NCI-H2107 treated with DMSO at 0.1 percent for 48 hours (cell line): ENCODE results near the gene MAP1LC3B.

Source experiments
- DNase-seq: peaks from one replicate; lab custom pipeline; 2025; ENCODE audit not compliant: unreplicated experiment; lab: John Stamatoyannopoulos, UW

The MAP1LC3B gene

GRCh38 chr16:87391950-87392820, at the start of gene MAP1LC3B:
Gene MAP1LC3B (plus strand): TSS chr16:87392336. CDS start chr16:87392428, 92 bp downstream.
- peak; percentile 69 for DNase-seq

- no peak for DNase-seq
These were observed 49.6 kb upstream of the MAP1LC3B start for GRCh38 chr16:87342504-87342903.

DNA sequence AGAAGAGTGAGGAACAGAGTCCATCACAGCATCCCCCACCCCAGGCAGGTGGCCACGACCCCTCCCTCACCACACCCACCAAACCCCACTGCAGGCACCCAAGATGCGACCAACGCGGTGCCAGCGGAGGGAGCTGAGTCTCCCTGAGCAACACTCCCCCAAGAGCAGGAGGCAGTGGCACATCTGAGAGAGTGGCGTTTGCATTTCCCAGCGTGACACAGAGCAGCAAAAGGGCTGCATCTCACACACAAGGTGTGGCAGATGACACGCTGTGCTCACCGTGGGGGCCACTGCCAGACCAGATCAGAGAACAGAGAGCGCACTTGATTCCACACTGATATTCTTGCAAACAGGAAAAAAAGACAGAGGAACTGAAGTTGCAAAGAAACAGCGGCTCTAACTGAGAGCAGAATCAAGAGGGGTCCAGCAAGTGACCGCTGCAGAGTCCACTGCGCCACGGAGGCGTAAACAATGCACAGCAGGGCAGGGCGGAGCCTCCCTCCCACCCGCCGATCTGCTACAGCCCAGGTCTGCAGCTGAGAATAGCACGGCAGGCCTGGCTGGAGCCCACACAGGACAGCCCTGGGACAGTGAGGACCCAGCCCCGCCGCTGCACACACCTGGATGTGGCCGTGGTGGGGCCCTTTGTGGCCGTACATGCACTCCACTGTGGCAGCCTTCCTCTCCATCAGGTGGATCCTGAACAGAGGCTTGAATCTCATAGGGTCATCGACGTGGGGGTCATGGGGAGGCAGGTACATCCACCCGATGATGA, 49.0 kb upstream of the MAP1LC3B start:
- no peak for DNase-seq

GRCh38 chr16:87343753-87344050, 48.4 kb upstream of the MAP1LC3B start:
- DNase-seq, result no peak

GRCh38 chr16:87344165-87344930, 47.8 kb upstream of the MAP1LC3B start:
- no peak for DNase-seq

DNA sequence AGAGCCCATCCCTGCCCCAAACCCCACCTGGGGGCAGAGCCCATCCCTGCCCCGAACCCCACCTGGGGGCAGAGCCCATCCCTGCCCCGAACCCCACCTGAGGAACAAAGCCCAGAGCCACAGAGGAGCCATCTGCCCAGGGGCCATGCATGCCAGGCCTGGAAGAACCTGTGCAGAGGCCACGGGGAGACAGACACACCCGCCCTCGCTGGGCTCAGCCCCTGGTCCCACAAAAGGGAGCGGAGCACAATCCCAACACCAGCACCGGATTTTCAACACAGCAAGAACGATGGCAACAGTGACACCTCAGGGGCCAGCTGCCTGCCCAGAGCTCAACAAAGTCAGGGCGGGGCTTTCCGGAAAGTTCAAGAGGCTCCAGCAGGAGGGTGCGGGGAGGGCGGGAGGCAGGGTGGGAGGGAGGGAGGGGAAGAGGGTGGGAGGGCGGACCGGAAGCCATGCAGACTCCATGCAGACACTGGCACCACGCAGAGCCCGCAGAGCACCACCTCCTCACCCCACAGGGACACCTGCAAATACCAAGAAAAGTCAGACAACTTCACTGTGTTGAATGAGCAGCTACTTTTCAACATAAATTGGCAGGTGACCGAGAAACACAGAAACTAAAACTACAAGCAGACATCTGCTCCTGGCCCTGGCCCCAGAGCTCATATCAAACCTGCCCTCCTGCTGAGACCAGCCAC, 47.1 kb upstream of the MAP1LC3B start:
- peak; percentile 27 for DNase-seq

- no peak for DNase-seq
These were observed 46.3 kb upstream of the MAP1LC3B start for GRCh38 chr16:87345726-87346424.

DNA sequence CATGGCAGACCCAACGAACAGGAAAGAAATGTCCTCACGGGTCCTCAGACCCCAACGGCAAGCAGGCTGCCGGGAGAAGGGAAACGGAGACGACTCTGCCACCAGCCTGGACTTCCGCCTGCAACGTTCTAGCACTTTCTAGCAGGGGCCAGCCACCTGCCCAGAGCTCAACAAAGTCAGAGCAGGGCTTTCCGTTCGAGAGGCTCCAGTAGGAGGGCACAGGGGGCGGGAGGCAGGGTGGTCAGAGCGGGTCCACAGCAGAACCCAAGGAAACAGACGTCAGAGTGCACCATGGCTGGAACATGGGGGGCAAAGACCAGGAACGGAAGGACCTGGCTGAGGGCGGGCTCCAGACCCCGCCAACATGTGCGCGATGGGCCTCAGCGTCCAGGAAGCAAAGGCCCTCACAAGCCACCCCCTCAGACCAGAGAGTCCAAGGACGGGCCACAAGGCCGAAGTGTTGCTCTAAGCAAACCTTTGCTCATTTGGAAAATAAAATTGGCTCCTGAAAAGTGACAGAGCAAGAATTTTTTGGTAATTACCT, 45.5 kb upstream of the MAP1LC3B start:
- no peak for DNase-seq

DNA sequence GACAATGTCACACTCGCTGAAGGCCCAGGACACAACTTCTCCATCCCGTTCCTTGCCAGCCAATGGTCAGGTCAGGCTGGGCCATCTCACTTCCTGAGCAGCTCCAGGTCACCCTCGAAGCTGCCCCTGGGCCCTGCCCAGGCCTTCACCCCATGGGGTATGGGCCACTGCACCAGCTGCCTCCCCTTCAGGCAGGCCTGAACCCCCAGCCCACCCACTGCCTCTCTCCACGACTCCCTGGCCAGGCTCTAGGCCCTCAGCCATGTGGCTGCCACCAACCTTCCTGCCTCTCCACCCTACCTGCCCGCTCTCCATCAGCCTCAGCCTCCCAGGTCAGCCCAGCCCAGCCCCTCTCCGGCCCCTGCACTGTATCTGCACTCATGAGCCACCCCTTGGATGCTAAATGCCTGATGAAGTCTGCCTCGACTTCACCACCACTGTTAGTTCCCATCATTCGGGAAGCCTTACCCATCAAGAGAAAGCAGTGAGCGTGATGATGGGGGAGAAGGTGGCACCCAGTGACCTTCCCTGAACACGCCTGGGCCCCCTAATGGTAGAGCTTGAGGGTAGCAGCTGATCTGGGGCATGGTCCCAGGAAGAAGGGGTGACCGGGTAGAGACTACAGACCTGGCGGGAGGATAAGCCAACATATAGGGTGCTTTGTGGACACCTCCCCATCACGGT, 44.1 kb upstream of the MAP1LC3B start:
- DNase-seq, result no peak

DNA sequence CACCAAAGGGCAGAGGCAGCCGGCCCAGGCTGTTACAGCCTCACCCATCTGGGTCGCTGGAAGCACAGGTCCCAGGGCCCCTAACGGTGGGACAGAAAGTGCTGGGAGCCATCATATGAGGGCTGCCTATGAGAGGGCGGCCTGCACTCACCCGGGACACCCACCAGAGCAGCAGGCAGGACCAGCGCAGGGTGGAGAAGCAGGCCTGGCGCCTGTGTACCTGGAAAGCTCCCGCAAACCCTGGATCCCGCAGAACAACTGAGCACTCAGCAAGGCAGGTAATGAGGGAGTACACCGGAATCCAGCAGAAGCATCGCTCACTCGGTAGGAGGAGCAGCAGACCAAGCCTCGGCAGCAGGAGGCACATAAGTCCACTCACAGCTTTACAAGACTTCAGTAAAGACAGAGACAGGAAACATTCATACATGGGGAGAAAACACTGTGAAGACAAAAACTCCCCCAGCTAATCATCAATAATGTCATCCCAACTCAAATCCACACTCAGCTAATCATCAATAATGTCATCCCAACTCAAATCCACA, 43.4 kb upstream of the MAP1LC3B start:
- DNase-seq, result no peak

- DNase-seq, result no peak
These were observed 42.1 kb upstream of the MAP1LC3B start for GRCh38 chr16:87350031-87350430.

GRCh38 chr16:87350681-87351319, 41.3 kb upstream of the MAP1LC3B start:
- no peak for DNase-seq

- no peak for DNase-seq
These were observed 40.8 kb upstream of the MAP1LC3B start for GRCh38 chr16:87351320-87351698.

- no peak for DNase-seq
These were observed 39.3 kb upstream of the MAP1LC3B start for GRCh38 chr16:87352818-87353217.

GRCh38 chr16:87353613-87354012, 38.5 kb upstream of the MAP1LC3B start:
- no peak for DNase-seq

- no peak for DNase-seq
These were observed 35.7 kb upstream of the MAP1LC3B start for GRCh38 chr16:87356491-87356853.

DNA sequence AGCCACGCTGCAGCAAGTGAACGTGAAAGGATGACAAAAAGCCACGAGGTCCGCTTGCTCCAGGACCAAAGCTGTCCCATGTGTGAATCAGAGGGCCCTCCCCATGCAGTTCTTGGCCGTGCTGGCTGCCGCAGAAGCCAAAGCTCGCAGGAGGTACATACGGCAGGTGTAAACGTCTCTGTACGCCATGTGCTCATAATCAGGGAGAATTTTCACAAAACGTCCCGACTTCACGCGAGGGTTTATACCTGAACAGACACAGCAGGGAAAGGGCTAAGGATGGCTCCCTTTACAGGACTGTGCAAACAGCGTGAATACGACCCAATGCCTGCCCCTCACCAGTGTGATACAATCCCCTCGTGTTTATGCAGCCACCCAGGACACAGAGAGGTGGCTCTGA, 33.9 kb upstream of the MAP1LC3B start:
- DNase-seq, result no peak

DNA sequence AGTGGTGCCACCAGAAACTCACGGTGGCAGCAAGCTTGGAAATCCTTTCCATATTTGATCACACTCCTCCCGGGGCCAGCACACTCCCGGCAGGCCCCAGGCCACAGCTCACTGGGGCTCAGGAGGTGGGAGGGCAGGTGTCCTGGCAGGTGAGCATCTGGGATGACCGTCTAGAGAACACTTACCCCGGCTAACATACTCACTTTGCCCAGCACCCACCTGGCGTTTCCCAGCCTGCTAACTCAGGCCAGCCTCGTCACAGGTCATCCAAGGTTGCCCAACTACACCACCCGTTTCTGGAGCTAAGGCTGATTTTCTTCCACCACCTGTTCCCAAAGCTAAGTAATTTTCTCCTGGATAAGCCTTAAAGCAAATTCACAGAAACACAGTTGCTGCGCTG, 33.4 kb upstream of the MAP1LC3B start:
- no peak for DNase-seq

DNA sequence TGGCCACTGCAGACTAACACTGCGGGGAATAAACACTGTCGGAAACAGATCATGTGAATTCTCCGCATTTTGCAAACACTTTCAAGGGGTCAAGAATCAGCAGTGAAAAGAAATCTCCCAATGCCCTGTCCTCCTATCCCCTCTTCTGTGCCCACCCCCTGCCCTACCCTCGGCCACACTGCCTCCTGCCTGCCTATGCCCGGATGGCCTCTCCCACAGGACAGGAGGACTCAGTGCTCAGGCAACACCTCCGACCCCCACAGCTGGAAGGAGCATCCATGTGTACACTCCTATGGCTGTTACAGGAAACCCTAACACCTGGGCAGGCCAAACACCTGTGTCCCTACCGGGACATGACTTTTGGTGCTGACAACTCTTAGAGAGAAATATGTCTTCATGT, 33.0 kb upstream of the MAP1LC3B start:
- DNase-seq, result no peak
